IMR-90 (cell line): ENCODE results near the gene ETV6.

Experiments used
- POLR2A ChIP-seq: IDR thresholded peaks from 2 replicates; pipeline ENCODE4 v1.6.1; 2012; ENCODE audit warnings: mild to moderate bottlenecking, low read depth, low read length
- TF ChIP-seq, protein P1 (sequence below): fragments of 150-350 bp; IDR thresholded peaks from 2 replicates; pipeline ENCODE4 v1.6.1; 2017; ENCODE audit warnings: mild to moderate bottlenecking, antibody characterized with exemption, low read length, low read depth

DNA sequence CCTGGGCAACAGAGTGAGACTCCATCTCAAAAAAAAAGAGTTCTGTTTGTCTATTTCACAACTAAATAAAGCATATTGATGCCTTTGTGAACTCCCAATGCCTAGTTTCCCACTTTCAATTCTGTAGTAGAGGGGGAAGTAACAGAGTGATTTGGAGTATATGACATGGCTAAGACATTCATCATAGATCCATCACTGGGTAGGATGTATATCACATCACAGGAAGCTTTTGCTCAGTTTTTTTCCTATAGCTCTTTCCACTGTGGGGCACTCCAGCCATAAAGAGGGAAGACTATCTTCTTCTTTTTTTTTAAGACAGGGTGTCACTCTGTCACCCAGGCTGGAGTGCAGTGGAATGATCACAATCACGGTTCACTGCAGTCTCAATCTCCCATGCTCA is 267.3 kb downstream of the ETV6 start:
- no peak for TF ChIP-seq POLR2A
- TF ChIP-seq, protein P1, sequence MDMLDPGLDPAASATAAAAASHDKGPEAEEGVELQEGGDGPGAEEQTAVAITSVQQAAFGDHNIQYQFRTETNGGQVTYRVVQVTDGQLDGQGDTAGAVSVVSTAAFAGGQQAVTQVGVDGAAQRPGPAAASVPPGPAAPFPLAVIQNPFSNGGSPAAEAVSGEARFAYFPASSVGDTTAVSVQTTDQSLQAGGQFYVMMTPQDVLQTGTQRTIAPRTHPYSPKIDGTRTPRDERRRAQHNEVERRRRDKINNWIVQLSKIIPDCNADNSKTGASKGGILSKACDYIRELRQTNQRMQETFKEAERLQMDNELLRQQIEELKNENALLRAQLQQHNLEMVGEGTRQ: no peak
